Keratinocyte (primary cell): Measurements from ENCODE around the gene STRN3.

Source experiments
- EZH2 ChIP-seq: IDR thresholded peaks from one replicate; pipeline ENCODE4 v1.6.1; 2012; ENCODE audit warnings: inconsistent platforms, mild to moderate bottlenecking, low read length, moderate library complexity
- TF ChIP-seq, protein P1 (sequence below), 3 experiments: IDR thresholded peaks in 1 of 3; conservative IDR thresholded peaks in 1 of 3; optimal IDR thresholded peaks in 1 of 3; 2 replicates in 2 of 3; 3 replicates in 1 of 3; pipeline versions ENCODE3 to v1.5.1; 2011; ENCODE audit warnings: low read length in 3 of 3, mild to moderate bottlenecking in 3 of 3, moderate library complexity in 2 of 3, control low read depth in 1 of 3, inconsistent platforms in 1 of 3; ENCODE audit not compliant: insufficient read depth in 2 of 3; ENCODE audit errors: extremely low read depth in 1 of 3

GRCh38 chr14:30935445-30935844, 90.7 kb downstream of the STRN3 start:
- no peak for TF ChIP-seq EZH2
- TF ChIP-seq, protein P1, sequence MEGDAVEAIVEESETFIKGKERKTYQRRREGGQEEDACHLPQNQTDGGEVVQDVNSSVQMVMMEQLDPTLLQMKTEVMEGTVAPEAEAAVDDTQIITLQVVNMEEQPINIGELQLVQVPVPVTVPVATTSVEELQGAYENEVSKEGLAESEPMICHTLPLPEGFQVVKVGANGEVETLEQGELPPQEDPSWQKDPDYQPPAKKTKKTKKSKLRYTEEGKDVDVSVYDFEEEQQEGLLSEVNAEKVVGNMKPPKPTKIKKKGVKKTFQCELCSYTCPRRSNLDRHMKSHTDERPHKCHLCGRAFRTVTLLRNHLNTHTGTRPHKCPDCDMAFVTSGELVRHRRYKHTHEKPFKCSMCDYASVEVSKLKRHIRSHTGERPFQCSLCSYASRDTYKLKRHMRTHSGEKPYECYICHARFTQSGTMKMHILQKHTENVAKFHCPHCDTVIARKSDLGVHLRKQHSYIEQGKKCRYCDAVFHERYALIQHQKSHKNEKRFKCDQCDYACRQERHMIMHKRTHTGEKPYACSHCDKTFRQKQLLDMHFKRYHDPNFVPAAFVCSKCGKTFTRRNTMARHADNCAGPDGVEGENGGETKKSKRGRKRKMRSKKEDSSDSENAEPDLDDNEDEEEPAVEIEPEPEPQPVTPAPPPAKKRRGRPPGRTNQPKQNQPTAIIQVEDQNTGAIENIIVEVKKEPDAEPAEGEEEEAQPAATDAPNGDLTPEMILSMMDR (optimal IDR thresholded peaks at IDR 0.05 in 1 of 3, IDR thresholded peaks at IDR 0.05 in 1 of 3, conservative IDR thresholded peaks at IDR 0.05 in 1 of 3; ENCODE audit: extremely low read depth in 1 of 3, insufficient read depth in 2 of 3, low read length in 3 of 3): no peak
